ENCODE measurements around the gene CLEC16A. TPM values are rescaled to one million over a fixed set of nuclear protein-coding genes. Genes with fewer than 3 reads are reported as not detected.

Gene CLEC16A
- total RNA-seq, 4 donors from 2014 or later, result 38.2 to 153 (median 92.7) TPM

DNA sequence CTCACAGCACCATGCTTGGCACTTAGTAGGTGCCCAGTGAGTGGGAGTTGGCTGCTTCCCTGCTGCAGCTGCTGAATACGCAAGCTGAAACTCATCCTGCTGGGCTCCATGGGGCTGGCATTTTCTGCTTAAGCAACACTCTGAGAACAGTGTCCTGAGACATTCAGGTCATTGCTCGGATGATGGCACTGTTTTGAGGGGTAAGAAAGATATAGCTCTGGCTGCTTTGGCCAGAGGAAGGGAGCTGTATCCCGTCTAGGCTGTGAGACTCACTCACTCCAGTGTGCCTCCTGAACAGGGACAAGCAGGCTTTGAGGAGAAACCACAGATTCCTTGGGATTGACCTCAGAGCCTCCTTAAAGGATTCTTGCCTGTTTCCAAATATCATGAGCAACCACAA is 120.5 kb downstream of the CLEC16A start:
- Histone ChIP-seq H3K36me3 (peaks cover 0 to 10% (median 0%) of the 10 kb centered on the region in 4 donors), H3K4me3 (no peak overlapping the region), H3K27me3 (no peaks in the 10 kb centered on the region), H3K9me3 (no peaks in the 10 kb centered on the region), H3K4me1 (no peaks in the 10 kb centered on the region), H3K27ac (no peak overlapping the region)
- TF ChIP-seq POLR2AphosphoS5 (IDR thresholded peaks at IDR 0.05) (no peak), CTCF (IDR thresholded peaks at IDR 0.05) (no peak), POLR2A (IDR thresholded peaks at IDR 0.05) (no peak), EP300 (IDR thresholded peaks at IDR 0.05; ENCODE audit: low read depth) (no peak)
- in situ Hi-C loops (cut with MboI; ENCODE audit: low pct_ligation_motif_present in 1 of 4, low pct_unique_long_range_greater_than_20kb in 1 of 4, low sequenced_read_pairs in 3 of 4), result no loop called here
- intact Hi-C loops (cut with DNase I; ENCODE audit: low total_unique reads), result no loop called here
- WGBS, 2 donors (ENCODE audit: low coverage in 1 of 2), result 58 to 90% methylated on average over 2 to 3 of the region's 3 CpGs
- DNase-seq, result no peak

DNA sequence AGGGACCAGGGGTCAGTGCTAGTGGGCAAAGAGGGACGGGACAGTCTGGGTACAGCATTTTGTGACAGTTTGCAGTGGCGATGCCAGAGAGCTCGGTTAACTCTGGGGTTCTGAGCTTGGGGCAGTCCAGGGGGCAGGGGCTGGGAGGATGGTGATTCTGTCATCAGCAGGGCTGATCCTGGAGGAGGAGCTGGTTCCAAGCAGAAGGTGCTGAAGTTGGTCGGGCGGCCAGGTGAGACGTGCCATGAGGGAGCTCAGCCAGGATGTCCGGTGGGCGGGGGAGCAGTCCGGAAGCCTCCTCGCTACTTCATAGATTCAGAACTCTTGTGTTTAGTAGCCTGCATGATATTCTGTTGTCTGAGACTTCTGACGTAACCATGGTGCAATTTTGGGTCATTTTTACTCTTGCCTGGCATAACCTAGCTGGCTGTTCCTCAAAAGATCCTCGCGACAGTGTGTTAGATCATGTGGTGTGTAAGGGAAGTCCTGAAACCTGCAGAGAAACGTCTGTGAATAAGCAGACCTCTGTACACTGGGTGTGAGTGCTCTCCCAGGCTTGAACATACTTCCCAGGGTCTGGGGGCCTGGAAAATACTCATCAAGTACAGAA is 122.0 kb downstream of the CLEC16A start:
- H3K4me1 ChIP-seq, result no peaks in the 10 kb centered on the region
- intact Hi-C loops (cut with DNase I; ENCODE audit: low total_unique reads) (no loop called here), in situ Hi-C loops (cut with MboI; ENCODE audit: low pct_ligation_motif_present in 1 of 4, low pct_unique_long_range_greater_than_20kb in 1 of 4, low sequenced_read_pairs in 3 of 4) (no loop called here)
- TF ChIP-seq POLR2AphosphoS5 (IDR thresholded peaks at IDR 0.05), result no peak
- no peak for TF ChIP-seq POLR2A (IDR thresholded peaks at IDR 0.05)
- TF ChIP-seq EP300 (IDR thresholded peaks at IDR 0.05; ENCODE audit: low read depth), result no peak
- no peak for TF ChIP-seq CTCF (IDR thresholded peaks at IDR 0.05)
- 88 to 100% methylated on average over 7 to 14 of the region's 14 CpGs for WGBS, 2 donors (ENCODE audit: low coverage in 1 of 2)
- no peak overlapping the region for H3K4me3 ChIP-seq
- H3K27me3 ChIP-seq, result no peaks in the 10 kb centered on the region
- no peak for DNase-seq
- H3K9me3 ChIP-seq, result no peaks in the 10 kb centered on the region
- H3K36me3 ChIP-seq, result peaks cover 0 to 3% (median 0%) of the 10 kb centered on the region in 4 donors
- H3K27ac ChIP-seq, result no peak overlapping the region

DNA sequence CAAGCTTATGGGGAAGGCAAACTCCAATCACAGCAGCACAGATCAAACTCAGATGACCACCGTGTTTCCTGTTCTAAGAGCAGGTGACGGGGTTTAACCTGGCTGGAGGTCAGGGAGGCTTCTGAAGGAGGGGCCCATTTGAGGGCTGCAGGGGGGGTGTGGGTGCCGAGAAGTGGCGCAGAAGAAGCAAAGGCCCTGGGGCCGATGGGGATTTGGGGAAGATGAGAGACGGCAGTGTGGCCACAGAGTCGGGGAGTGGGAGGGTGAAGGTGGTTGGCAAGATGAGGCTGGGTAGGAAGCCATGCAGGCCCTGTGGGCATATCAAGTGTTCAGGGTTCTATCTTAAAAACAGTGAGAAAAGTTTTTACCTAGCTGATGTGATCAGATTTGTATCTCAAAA is 122.9 kb downstream of the CLEC16A start:
- 80 to 91% methylated on average over 1 to 7 of the region's 7 CpGs for WGBS, 2 donors (ENCODE audit: low coverage in 1 of 2)
- Histone ChIP-seq H3K4me3 (no peak overlapping the region), H3K36me3 (no peaks in the 10 kb centered on the region), H3K27ac (no peak overlapping the region), H3K9me3 (no peaks in the 10 kb centered on the region), H3K27me3 (no peaks in the 10 kb centered on the region), H3K4me1 (no peaks in the 10 kb centered on the region)
- intact Hi-C loops (cut with DNase I; ENCODE audit: low total_unique reads) (no loop called here), in situ Hi-C loops (cut with MboI; ENCODE audit: low pct_ligation_motif_present in 1 of 4, low pct_unique_long_range_greater_than_20kb in 1 of 4, low sequenced_read_pairs in 3 of 4) (no loop called here)
- no peak for DNase-seq
- TF ChIP-seq CTCF (IDR thresholded peaks at IDR 0.05), result no peak
- TF ChIP-seq EP300 (IDR thresholded peaks at IDR 0.05; ENCODE audit: low read depth), result no peak
- TF ChIP-seq POLR2A (IDR thresholded peaks at IDR 0.05), result no peak
- no peak for TF ChIP-seq POLR2AphosphoS5 (IDR thresholded peaks at IDR 0.05)

GRCh38 chr16:11067697-11068141 is 123.4 kb downstream of the CLEC16A start:
- Histone ChIP-seq H3K4me3 (no peak overlapping the region), H3K27me3 (no peaks in the 10 kb centered on the region), H3K4me1 (no peaks in the 10 kb centered on the region), H3K9me3 (no peaks in the 10 kb centered on the region), H3K27ac (no peak overlapping the region), H3K36me3 (no peaks in the 10 kb centered on the region)
- WGBS, 2 donors (ENCODE audit: low coverage in 1 of 2), result 91% methylated on average over 7 of the region's 7 CpGs; no CpG with 5 or more reads in 1 of the 2 donors
- DNase-seq, result no peak
- intact Hi-C loops (cut with DNase I; ENCODE audit: low total_unique reads), result no loop called here
- TF ChIP-seq POLR2AphosphoS5 (IDR thresholded peaks at IDR 0.05) (no peak), EP300 (IDR thresholded peaks at IDR 0.05; ENCODE audit: low read depth) (no peak), CTCF (IDR thresholded peaks at IDR 0.05) (no peak), POLR2A (IDR thresholded peaks at IDR 0.05) (no peak)
- in situ Hi-C loops (cut with MboI; ENCODE audit: low pct_ligation_motif_present in 1 of 4, low pct_unique_long_range_greater_than_20kb in 1 of 4, low sequenced_read_pairs in 3 of 4), result no loop called here

All from transverse colon (tissue), 4 donors.